ENCODE measurements around the gene DOC2B.
"Not testable (repeated sequence)": the region's sequence is repeated elsewhere in the genome, so short reads cannot be mapped to it uniquely, and the experiment has no call there.

Gene DOC2B

GRCh38 chr17:210402-210801 is 29.0 kb upstream of the DOC2B start:
- DNase-seq: no peak

- DNase-seq: no peak
These were observed 27.0 kb upstream of the DOC2B start for GRCh38 chr17:208429-208828.

- DNase-seq: no peak
These were observed 26.3 kb upstream of the DOC2B start for GRCh38 chr17:207775-208174.

DNA sequence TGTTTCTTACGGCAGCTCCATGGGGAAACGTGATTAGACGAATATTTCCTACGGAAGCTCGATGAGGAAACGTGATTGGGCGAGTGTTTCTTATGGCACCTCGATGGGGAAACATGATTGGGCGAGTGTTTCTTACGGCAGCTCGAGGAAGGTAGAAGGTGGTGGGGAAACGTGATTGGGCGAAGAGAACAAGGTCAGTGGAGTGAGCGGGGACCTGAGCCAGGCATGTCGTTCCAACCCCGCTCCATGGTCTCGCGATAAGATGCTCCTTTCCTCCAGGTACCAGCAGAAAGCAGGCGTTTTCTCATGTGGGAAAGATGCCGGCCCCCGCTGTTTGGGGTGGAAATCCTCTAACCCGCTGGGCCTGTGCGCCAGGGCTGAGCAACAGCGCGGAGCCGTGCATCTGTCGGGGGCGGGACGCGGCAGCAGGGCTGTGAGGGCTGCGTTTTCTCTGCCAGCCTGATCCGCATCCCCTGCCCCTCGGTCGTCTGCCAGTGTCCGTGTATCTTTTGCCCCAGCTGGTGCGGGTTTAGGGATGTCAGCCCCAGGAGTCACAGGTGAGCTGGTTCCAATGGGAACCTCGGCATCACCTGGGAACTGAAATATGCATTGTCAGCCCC is 25.6 kb upstream of the DOC2B start:
- no peak for DNase-seq

DNA sequence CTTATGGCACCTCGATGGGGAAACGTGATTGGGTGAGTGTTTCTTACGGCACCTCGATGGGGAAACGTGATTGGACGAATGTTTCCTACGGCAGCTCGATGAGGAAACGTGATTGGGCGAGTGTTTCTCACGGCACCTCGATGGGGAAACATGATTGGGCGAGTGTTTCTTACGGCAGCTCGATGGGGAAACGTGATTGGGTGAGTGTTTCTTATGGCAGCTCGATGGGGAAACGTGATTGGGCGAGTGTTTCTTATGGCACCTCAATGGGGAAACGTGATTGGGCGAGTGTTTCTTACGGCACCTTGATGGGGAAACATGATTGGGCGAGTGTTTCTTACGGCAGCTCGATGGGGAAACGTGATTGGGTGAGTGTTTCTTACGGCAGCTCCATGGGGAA is 25.0 kb upstream of the DOC2B start:
- not testable (repeated sequence) for DNase-seq

DNA sequence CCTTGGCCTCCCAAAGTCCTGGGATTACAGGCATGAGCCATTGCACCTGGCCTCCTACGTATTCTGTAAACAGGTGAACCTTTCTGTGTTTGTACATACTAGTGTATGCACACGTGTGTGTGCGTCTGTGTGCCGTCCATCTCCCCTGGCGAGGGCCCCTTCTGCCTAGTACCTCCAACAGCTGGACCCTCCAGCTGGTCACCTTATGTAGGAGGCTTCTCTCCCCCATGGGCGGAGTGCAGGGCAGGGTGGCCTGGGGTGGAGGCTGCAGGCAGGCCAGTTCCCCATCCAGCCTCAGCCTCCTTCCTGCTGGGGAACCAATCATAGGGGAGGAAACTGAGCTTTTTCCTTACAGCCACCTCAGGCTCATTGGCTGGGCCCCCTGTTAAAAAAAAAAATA is 24.4 kb upstream of the DOC2B start:
- DNase-seq: no peak

- DNase-seq: no peak
These were observed 23.8 kb upstream of the DOC2B start for GRCh38 chr17:205148-205669.

DNA sequence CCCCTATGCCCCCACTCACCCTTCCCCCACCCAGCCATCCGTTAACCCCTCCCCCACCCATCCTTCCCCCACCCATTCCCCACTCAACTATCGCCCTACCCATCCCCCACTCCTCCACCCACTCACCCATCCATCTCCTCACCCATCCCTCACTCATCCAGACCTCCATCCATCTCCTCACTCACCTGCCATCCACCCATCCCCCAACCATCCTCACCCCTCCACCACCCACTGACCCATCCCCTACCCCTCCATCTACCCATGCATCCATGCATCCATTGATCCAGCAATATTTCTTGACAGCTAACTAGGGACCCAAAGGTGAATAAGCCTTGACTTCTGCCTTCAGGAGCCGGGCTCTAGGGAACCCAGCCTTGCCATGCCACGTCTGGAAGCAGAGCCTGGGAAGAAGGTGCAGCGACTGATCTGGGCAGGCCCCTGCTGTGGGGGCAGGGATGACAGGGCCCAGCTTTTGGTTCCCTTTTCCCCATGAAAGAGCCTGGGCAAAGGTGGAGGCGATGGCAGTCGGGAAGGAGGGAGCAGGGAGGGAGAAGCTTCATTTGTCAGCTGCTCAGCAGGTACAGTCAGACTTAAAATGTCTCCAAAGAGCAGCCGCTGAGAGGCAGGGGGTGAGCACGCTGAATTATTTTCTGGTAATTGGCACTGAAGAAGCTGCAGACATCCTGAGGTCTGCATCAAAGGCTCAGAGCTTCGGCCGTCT is 23.1 kb upstream of the DOC2B start:
- no peak for DNase-seq

GRCh38 chr17:202501-202951 is 21.1 kb upstream of the DOC2B start:
- no peak for DNase-seq

- not testable (repeated sequence) for DNase-seq
These were observed 20.3 kb upstream of the DOC2B start for GRCh38 chr17:201736-202135.

DNA sequence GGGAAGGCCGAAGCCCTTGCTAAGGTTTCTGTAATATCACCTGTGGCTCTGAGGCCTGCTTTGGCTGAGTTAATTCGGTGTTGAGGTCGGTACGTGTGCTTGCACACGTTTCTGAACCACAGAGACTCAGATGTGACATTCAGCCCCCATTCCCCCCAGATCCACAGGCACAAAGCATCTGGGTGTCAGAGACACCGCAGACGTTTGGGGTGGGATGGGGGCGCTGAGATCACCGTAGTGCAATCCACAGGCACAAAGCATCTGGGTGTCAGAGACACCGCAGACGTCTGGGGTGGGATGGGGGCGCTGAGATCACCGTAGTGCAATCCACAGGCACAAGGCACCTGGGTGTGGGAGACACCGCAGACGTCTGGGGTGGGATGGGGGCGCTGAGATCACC is 19.8 kb upstream of the DOC2B start:
- DNase-seq: not testable (repeated sequence)

DNA sequence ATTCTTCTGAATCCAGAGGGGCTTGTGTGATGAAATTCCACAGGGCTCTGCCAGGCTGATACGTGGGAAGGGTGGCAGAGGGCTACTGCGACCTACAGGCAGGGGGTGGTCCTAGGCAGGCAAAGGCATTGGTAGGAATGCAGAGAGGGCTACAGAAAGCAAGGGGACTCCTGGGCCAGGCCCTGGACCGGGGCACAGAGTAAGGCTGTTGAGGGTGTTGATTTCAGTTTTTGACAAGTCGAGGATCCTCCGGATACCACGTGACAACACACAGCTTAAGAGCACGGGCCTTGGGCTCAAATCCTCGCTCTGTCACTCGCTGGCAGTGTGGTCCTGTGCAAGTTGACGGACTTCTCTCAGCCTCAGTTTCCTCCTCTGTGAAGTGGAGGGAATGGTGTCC is 19.1 kb upstream of the DOC2B start:
- DNase-seq: no peak

GRCh38 chr17:199806-200545 is 18.5 kb upstream of the DOC2B start:
- DNase-seq: no peak

- no peak for DNase-seq
These were observed 17.7 kb upstream of the DOC2B start for GRCh38 chr17:199191-199604.

- DNase-seq: not testable (repeated sequence)
These were observed 16.8 kb upstream of the DOC2B start for GRCh38 chr17:198225-198624.

- no peak for DNase-seq
These were observed 15.9 kb upstream of the DOC2B start for GRCh38 chr17:197352-197751.

DNA sequence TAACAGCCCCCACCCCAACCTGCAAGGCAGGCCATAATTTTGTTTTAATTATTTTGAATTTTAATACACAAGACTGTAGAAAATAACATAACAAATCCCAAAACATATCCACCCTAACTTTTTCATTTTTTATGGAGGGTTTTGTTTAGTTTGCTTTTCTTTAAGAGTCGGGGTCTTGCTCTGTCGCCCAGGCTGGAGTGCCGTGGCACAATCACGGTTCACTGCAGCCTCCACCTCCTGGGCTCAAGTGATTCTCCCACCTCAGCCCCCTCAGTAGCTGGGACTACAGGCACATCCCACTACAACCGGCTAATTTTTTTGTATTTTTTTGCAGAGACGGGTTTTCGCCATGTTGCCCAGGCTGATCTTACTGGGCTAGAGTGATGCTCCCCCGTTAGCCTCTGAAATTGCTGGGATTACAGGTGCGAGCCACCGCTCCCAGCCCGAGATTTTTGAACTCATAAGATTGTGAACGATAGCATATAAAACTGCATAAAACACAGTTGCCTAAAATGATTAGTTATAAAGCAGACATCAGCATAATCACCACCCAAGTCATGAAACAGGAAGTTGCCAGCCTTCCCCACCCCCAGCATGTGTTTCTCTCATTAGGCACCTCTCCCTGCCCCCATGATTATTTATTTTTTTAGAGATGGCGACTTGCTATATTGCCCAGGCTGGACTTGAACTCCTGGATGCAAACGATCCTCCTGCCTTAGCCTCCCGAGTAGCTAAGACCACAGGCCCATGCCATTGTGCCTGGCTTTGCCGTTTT is 13.6 kb upstream of the DOC2B start:
- DNase-seq: no peak

- peak; percentile 62 for DNase-seq
These were observed 12.7 kb upstream of the DOC2B start for GRCh38 chr17:193841-194806.

GRCh38 chr17:193426-193810 is 12.0 kb upstream of the DOC2B start:
- DNase-seq: no peak

- no peak for DNase-seq
These were observed 11.4 kb upstream of the DOC2B start for GRCh38 chr17:192666-193425.

- no peak for DNase-seq
These were observed 8.0 kb upstream of the DOC2B start for GRCh38 chr17:189444-189843.
